Ovary (tissue), 3 donors: ENCODE data around the gene WDR35.

ENCODE experiments used
- CTCF ChIP-seq, 3 donors: fragments of 450-650 bp in 2 of 3; fragments of 200-600 bp in 1 of 3; IDR thresholded peaks; one replicate each; pipeline versions ENCODE4 v1.5.1 to v1.8.0; 2016 to 2022; ENCODE audit warnings: antibody characterized with exemption in 3 of 3, mild to moderate bottlenecking in 1 of 3
- EP300 ChIP-seq: sonication (generic); formaldehyde crosslinking; IDR thresholded peaks from one replicate; pipeline ENCODE4 v1.6.1; 2017; ENCODE audit warnings: antibody characterized with exemption
- donor health status: DM: no; HTN: no; CAD: no.

DNA sequence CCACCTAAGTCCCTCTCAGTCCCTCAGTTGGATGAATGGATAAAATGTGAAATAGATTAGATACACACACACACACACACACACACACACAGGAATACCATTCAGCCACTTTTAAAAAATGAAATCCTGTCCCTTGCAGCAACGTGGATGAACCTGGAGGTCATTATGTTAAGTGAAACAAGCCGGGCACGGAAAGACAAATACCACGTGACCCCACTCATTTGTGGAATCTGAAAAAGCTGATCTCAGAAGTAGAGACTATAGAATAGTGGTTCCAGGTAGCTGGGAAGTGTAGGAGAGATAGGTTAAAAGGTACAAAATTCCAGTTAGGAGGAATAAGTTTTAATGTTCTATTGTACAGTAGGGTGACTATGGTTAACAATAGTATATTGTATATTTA lies 119.1 kb downstream of the WDR35 start:
- TF ChIP-seq EP300 (no peak), CTCF (IDR thresholded peaks at IDR 0.05) (no peak)
